Erythroblast (primary cell): ENCODE results near the gene GDF11.

Source experiments
- GATA1 ChIP-seq: IDR thresholded peaks from 2 replicates; pipeline ENCODE4 v1.6.1; 2011; ENCODE audit warnings: low read depth, mild to moderate bottlenecking, control low read depth, low read length, moderate library complexity
- POLR2A ChIP-seq: IDR thresholded peaks from 2 replicates; pipeline ENCODE4 v1.6.1; 2011; ENCODE audit warnings: mild to moderate bottlenecking, low read length

DNA sequence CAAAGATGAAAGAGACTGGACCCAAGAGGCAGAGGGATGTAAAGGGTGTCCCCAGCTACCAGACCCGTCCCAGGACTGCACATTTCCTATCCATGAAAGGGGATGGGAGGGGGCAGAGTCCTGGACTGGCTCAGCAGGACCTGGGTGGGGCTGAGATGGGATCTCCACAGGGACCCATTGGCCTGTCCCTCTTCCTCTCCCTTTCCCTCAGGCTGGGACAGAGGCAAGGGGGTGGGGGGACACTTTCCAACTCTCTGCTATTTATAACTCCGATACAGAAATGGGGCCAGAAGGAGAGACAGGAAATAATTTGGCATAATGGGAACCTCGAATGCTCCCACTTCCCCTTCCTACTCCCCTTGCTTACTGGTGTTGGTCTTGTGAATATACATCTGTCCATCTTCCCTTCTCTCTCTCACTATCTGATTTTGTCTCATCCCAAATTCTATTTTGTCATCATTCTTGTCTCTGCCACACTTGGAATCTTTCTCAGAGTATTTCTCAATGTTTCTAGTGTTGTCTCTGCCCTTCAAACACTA is 34.2 kb upstream of the GDF11 start:
- TF ChIP-seq POLR2A (no peak), GATA1 (no peak)
